ENCODE data around the gene SMAD6. TPM values are rescaled to one million over a fixed set of nuclear protein-coding genes. Genes with fewer than 3 reads are reported as not detected.
A peak's percentile ranks its signal among the peaks of the same experiment; 100 is the strongest.

The SMAD6 gene
- total RNA-seq, 1 experiment from 2014 or later = 7.6 TPM

DNA sequence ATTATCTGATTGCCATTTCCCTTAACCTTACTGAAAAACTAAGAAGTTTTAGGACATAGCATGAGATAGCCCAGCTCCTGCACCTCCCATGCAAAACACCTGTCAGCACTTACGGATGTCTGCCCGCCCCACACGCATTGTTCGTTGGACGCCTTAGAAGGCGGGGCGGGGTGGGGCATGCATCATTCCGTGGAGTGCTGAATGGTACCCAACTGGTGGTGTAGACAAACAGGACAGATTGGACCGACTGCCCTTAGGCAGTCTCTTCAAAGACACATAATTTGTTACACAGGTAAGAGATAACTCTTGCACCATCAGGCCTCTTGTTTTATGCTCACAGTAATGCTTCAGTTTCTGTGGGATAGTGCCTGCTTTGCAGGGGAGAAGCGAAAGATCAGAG is 93.8 kb downstream of the SMAD6 start:
- Histone ChIP-seq H3K27ac (no peak overlapping the region), H3K4me1 (no peaks in the 10 kb centered on the region), H3K36me3 (no peaks in the 10 kb centered on the region), H3K27me3 (no peaks in the 10 kb centered on the region), H3K4me3 (no peak overlapping the region), H3K9me3 (replicated peaks) (no peaks in the 10 kb centered on the region)
- DNase-seq = no peak

DNA sequence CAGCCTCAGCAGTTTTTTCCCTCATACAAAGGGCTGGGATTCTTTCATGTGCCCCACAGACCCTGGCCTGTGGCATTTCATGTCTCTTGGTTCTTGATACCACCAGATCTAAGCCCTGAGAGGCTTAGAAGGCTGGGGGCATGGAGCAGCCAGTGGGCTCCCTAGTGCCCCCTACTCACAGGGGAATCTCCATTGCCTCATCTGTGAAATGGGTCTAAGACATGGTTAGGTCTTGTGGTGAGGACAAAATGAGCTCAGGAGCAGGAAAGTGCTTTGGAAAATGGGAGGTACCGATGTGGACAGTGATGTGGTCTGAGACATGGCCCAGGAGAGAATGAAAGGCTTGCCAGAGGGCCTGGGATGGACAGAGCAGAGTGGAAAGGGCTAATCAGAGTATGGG is 94.3 kb downstream of the SMAD6 start:
- no peak overlapping the region for H3K27ac ChIP-seq
- no peak for DNase-seq
- no peak overlapping the region for H3K4me3 ChIP-seq
- no peaks in the 10 kb centered on the region for H3K36me3 ChIP-seq
- H3K27me3 ChIP-seq = no peaks in the 10 kb centered on the region
- no peaks in the 10 kb centered on the region; the same call in 1 of the 2 replicates for H3K4me1 ChIP-seq
- H3K9me3 ChIP-seq (replicated peaks) = no peaks in the 10 kb centered on the region

DNA sequence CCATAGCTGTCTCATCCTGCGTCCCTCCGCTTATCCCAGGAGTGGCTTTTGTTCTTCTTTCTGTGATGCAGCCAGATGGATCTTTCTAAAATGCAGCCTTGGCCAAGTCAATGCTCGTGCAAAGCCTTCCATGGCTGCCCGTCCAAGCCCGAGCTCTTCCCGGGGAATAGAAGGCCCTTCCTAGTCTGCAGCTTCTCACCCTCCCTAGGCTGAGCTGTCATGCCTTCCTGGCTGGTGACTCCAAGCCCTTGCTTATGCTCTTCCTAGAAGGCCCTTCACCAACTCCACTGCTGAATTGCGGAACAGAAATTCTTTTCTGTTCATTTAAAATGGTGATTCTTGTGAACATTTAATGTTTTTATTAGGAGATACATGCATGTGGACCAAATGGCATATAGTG is 95.9 kb downstream of the SMAD6 start:
- Histone ChIP-seq H3K4me3 (no peak overlapping the region), H3K27ac (no peak overlapping the region), H3K9me3 (replicated peaks) (no peaks in the 10 kb centered on the region), H3K4me1 (peaks cover 14% of the 10 kb centered on the region), H3K36me3 (no peaks in the 10 kb centered on the region), H3K27me3 (no peaks in the 10 kb centered on the region)
- no peak for DNase-seq

- no peak overlapping the region for H3K27ac ChIP-seq
- H3K4me1 ChIP-seq = peaks cover 17% of the 10 kb centered on the region
- DNase-seq = no peak
- no peaks in the 10 kb centered on the region for H3K36me3 ChIP-seq
- no peaks in the 10 kb centered on the region for H3K27me3 ChIP-seq
- no peaks in the 10 kb centered on the region for H3K9me3 ChIP-seq (replicated peaks)
- no peak overlapping the region for H3K4me3 ChIP-seq
These were observed 96.5 kb downstream of the SMAD6 start for GRCh38 chr15:66798426-66799061.

DNA sequence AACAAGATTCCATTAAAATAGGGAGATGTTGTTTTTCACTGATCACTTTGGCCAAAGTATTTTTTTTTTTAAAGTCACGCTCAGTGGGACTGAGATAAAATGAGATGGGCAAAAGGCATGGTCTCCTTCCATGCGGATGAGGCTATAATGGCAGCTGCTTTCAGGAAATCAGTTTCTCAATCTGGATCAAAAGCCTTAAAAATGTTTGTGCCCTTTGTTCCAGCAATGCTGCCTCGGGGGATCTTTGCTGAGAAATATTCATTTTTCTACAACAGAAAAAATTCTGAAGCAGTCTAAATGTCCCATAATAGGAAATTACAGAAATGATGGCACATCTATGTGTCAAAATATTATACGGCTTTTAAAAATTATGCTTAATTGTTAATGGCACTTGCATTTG is 97.2 kb downstream of the SMAD6 start:
- DNase-seq = no peak
- Histone ChIP-seq H3K36me3 (no peaks in the 10 kb centered on the region), H3K4me1 (peaks cover 24% of the 10 kb centered on the region), H3K9me3 (replicated peaks) (no peaks in the 10 kb centered on the region), H3K27me3 (no peaks in the 10 kb centered on the region), H3K27ac (no peak overlapping the region), H3K4me3 (no peak overlapping the region)

GRCh38 chr15:66800584-66801235 is 98.7 kb downstream of the SMAD6 start:
- Histone ChIP-seq H3K27me3 (no peaks in the 10 kb centered on the region), H3K9me3 (replicated peaks) (0 out of 2 replicates have a peak, but pooled peaks cover under 1% of the 10 kb centered on the region), H3K27ac (no peak overlapping the region), H3K4me1 (peaks cover 24% of the 10 kb centered on the region), H3K36me3 (no peaks in the 10 kb centered on the region), H3K4me3 (no peak overlapping the region)
- no peak for DNase-seq

- no peak for DNase-seq
- no peak overlapping the region for H3K4me3 ChIP-seq
- H3K36me3 ChIP-seq = no peaks in the 10 kb centered on the region
- peaks cover 24% of the 10 kb centered on the region for H3K4me1 ChIP-seq
- peaks cover 6% of the 10 kb centered on the region; the same call in 1 of the 2 replicates for H3K9me3 ChIP-seq (replicated peaks)
- no peaks in the 10 kb centered on the region for H3K27me3 ChIP-seq
- H3K27ac ChIP-seq = no peak overlapping the region
These were observed 99.2 kb downstream of the SMAD6 start for GRCh38 chr15:66801266-66801665.

DNA sequence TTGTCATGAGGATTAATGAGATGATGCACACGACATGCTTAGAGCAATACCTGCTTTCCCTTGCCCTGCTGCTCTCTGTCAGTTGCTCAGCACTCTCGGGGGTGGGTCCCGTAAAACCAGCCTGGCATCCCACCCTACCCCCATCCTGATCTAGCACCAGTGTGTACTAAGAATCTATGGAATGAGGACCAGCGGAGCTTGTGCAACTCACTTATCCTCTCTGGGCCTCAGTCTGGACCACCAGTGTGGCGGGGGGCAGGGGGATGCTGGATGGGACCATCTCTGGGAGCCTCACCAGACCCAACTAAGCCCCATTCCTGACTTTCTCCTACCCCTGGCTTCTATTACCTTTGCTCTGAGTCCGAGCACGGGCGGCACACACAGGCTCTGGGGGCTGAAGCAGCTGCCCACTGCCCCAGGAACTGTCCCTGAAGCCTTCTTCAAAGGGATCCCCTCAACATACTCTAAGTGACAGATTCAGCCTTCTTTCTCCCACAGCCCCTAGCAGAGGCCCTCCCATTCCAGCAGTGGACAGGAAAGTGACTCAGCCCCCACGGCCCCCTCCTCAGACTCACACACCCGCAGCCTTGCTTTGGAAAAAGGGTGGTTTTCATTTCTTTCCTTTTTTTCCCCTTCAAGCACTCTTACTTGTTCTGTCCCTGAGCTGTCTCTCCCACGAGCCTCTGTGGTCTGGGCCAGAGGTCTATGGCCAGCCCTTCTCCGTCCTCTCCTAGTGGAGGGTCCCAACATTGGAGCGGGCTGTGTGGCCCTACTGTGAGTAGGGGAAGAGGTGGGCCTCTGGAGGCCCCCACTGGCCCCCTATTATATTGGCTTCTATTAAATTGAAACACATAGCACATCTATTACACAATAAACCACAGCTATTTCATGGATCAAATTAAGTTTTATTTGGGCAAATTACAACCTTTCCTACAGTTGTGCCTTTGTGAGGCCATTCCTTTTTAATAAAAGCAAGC is 100.3 kb downstream of the SMAD6 start:
- Histone ChIP-seq H3K36me3 (no peaks in the 10 kb centered on the region), H3K4me3 (peak overlapping the region; percentile 3; the same call in 1 of the 2 replicates), H3K27ac (peak overlapping the region; percentile 82), H3K27me3 (no peaks in the 10 kb centered on the region), H3K9me3 (replicated peaks) (peaks cover 7% of the 10 kb centered on the region; the same call in 1 of the 2 replicates), H3K4me1 (peaks cover 24% of the 10 kb centered on the region)
- peak in 1 of 2 experiments; percentile 31 for DNase-seq

- Histone ChIP-seq H3K4me1 (peaks cover 24% of the 10 kb centered on the region), H3K36me3 (no peaks in the 10 kb centered on the region), H3K27me3 (no peaks in the 10 kb centered on the region), H3K9me3 (replicated peaks) (peaks cover 7% of the 10 kb centered on the region; the same call in 1 of the 2 replicates), H3K27ac (peak overlapping the region; percentile 82), H3K4me3 (peak overlapping the region; percentile 3; the same call in 1 of the 2 replicates)
- DNase-seq = peak; percentile 94 to 95
These were observed 101.2 kb downstream of the SMAD6 start for GRCh38 chr15:66803182-66803729.

GRCh38 chr15:66803749-66804148 is 101.7 kb downstream of the SMAD6 start:
- peak overlapping the region; percentile 82; the same call in 1 of the 2 replicates for H3K27ac ChIP-seq
- no peaks in the 10 kb centered on the region for H3K36me3 ChIP-seq
- H3K9me3 ChIP-seq (replicated peaks) = peaks cover 7% of the 10 kb centered on the region; the same call in 1 of the 2 replicates
- no peaks in the 10 kb centered on the region for H3K27me3 ChIP-seq
- H3K4me3 ChIP-seq = no peak overlapping the region
- DNase-seq = no peak
- H3K4me1 ChIP-seq = peaks cover 24% of the 10 kb centered on the region

- Histone ChIP-seq H3K36me3 (no peaks in the 10 kb centered on the region), H3K9me3 (replicated peaks) (peaks cover 7% of the 10 kb centered on the region; the same call in 1 of the 2 replicates), H3K4me1 (peaks cover 24% of the 10 kb centered on the region), H3K4me3 (no peak overlapping the region), H3K27me3 (no peaks in the 10 kb centered on the region), H3K27ac (no peak overlapping the region)
- no peak for DNase-seq
These were observed 103.3 kb downstream of the SMAD6 start for GRCh38 chr15:66805202-66805885.

GRCh38 chr15:66808181-66808824 is 106.3 kb downstream of the SMAD6 start:
- H3K4me3 ChIP-seq = no peak overlapping the region
- DNase-seq = no peak
- no peak overlapping the region for H3K27ac ChIP-seq
- H3K27me3 ChIP-seq = no peaks in the 10 kb centered on the region
- peaks cover 7% of the 10 kb centered on the region for H3K9me3 ChIP-seq (replicated peaks)
- H3K36me3 ChIP-seq = no peaks in the 10 kb centered on the region
- peaks cover 9% of the 10 kb centered on the region for H3K4me1 ChIP-seq

GRCh38 chr15:66809664-66810063 is 107.6 kb downstream of the SMAD6 start:
- peaks cover 7% of the 10 kb centered on the region for H3K9me3 ChIP-seq (replicated peaks)
- DNase-seq = no peak

More at GRCh38 chr15:66809664-66810063, 107.6 kb downstream of the SMAD6 start:
- Histone ChIP-seq H3K4me1 (no peaks in the 10 kb centered on the region), H3K27ac (no peak overlapping the region), H3K27me3 (no peaks in the 10 kb centered on the region), H3K4me3 (no peak overlapping the region), H3K36me3 (no peaks in the 10 kb centered on the region)
